KOPT-K1 (cell line): Measurements from ENCODE around the gene ANKRD11.

Experiments used
- H3K27ac ChIP-seq: fragments of 200-600 bp; sonication (generic); 2 replicates; pipeline ENCODE4 v1.5.1; 2016; ENCODE audit warnings: antibody characterized with exemption, mild to moderate bottlenecking, low read depth, low read length; ENCODE audit not compliant: poor library complexity, severe bottlenecking
- H3K36me3 ChIP-seq: fragments of 200-600 bp; sonication (generic); 2 replicates; pipeline ENCODE4 v1.5.1; 2017; ENCODE audit warnings: antibody characterized with exemption, mild to moderate bottlenecking, low read length, moderate library complexity; ENCODE audit not compliant: insufficient read depth
- H3K9me3 ChIP-seq: fragments of 200-600 bp; sonication (generic); 2 replicates; pipeline ENCODE4 v1.5.1; 2017; ENCODE audit warnings: antibody characterized with exemption, low read length, mild to moderate bottlenecking; ENCODE audit not compliant: insufficient read depth, poor library complexity, severe bottlenecking

Gene ANKRD11

GRCh38 chr16:89517128-89517527 lies 26.8 kb upstream of the ANKRD11 start:
- Histone ChIP-seq H3K36me3 (peaks cover 97% of the 10 kb centered on the region), H3K9me3 (no peaks in the 10 kb centered on the region), H3K27ac (no peak overlapping the region)

- Histone ChIP-seq H3K27ac (no peak overlapping the region), H3K9me3 (no peaks in the 10 kb centered on the region), H3K36me3 (peaks cover 70% of the 10 kb centered on the region)
Measured at GRCh38 chr16:89512453-89512852, 22.1 kb upstream of the ANKRD11 start.

GRCh38 chr16:89511374-89511773 lies 21.0 kb upstream of the ANKRD11 start:
- H3K36me3 ChIP-seq: peaks cover 59% of the 10 kb centered on the region
- no peak overlapping the region for H3K27ac ChIP-seq
- no peaks in the 10 kb centered on the region for H3K9me3 ChIP-seq

GRCh38 chr16:89510526-89510925 lies 20.2 kb upstream of the ANKRD11 start:
- Histone ChIP-seq H3K27ac (no peak overlapping the region), H3K36me3 (peaks cover 51% of the 10 kb centered on the region), H3K9me3 (no peaks in the 10 kb centered on the region)

GRCh38 chr16:89507834-89508590 lies 17.7 kb upstream of the ANKRD11 start, which contains the start of gene SPG7:
Gene SPG7, plus strand, starts transcription at chr16:89508403. Its CDS starts 15 bp downstream, at chr16:89508418.
- Histone ChIP-seq H3K36me3 (peaks cover 28% of the 10 kb centered on the region), H3K27ac (peak within 1 kb of the TSS; percentile 82), H3K9me3 (no peaks in the 10 kb centered on the region)

- no peaks in the 10 kb centered on the region for H3K9me3 ChIP-seq
- peak overlapping the region; percentile 82 for H3K27ac ChIP-seq
Measured at GRCh38 chr16:89507214-89507833, 17.0 kb upstream of the ANKRD11 start.

GRCh38 chr16:89506791-89507191 lies 16.4 kb upstream of the ANKRD11 start:
- peak overlapping the region; percentile 82 for H3K27ac ChIP-seq
- peaks cover 16% of the 10 kb centered on the region for H3K36me3 ChIP-seq
- no peaks in the 10 kb centered on the region for H3K9me3 ChIP-seq

More at GRCh38 chr16:89507214-89507833, 17.0 kb upstream of the ANKRD11 start:
- peaks cover 21% of the 10 kb centered on the region for H3K36me3 ChIP-seq

- H3K9me3 ChIP-seq: no peaks in the 10 kb centered on the region
- H3K27ac ChIP-seq: peak overlapping the region; percentile 82
Measured at GRCh38 chr16:89506113-89506504, 15.7 kb upstream of the ANKRD11 start.

GRCh38 chr16:89505204-89506112 lies 15.1 kb upstream of the ANKRD11 start:
- Histone ChIP-seq H3K27ac (peak overlapping the region; percentile 82), H3K9me3 (no peaks in the 10 kb centered on the region), H3K36me3 (peaks cover 2% of the 10 kb centered on the region)

More at GRCh38 chr16:89506113-89506504, 15.7 kb upstream of the ANKRD11 start:
- H3K36me3 ChIP-seq: peaks cover 9% of the 10 kb centered on the region

GRCh38 chr16:89504091-89504490 lies 13.7 kb upstream of the ANKRD11 start:
- Histone ChIP-seq H3K27ac (no peak overlapping the region), H3K9me3 (no peaks in the 10 kb centered on the region), H3K36me3 (peaks cover under 1% of the 10 kb centered on the region; the same call in 1 of the 2 replicates)

GRCh38 chr16:89502081-89502843 lies 11.9 kb upstream of the ANKRD11 start:
- no peak overlapping the region for H3K27ac ChIP-seq

GRCh38 chr16:89499767-89500166 lies 9.4 kb upstream of the ANKRD11 start:
- Histone ChIP-seq H3K9me3 (no peaks in the 10 kb centered on the region), H3K36me3 (peaks cover 6% of the 10 kb centered on the region; the same call in 1 of the 2 replicates), H3K27ac (no peak overlapping the region)

More at GRCh38 chr16:89502081-89502843, 11.9 kb upstream of the ANKRD11 start:
- H3K9me3 ChIP-seq: no peaks in the 10 kb centered on the region
- H3K36me3 ChIP-seq: peaks cover 6% of the 10 kb centered on the region; the same call in 1 of the 2 replicates

GRCh38 chr16:89498839-89499238 lies 8.5 kb upstream of the ANKRD11 start:
- no peaks in the 10 kb centered on the region for H3K9me3 ChIP-seq
- peaks cover 6% of the 10 kb centered on the region; the same call in 1 of the 2 replicates for H3K36me3 ChIP-seq
- no peak overlapping the region for H3K27ac ChIP-seq

GRCh38 chr16:89495121-89495520 lies 4.8 kb upstream of the ANKRD11 start:
- Histone ChIP-seq H3K9me3 (no peaks in the 10 kb centered on the region), H3K36me3 (peaks cover 6% of the 10 kb centered on the region; the same call in 1 of the 2 replicates), H3K27ac (no peak overlapping the region)
